GM12892 (cell line): ENCODE results near the gene KLF16.
A peak's percentile ranks its signal among the peaks of the same experiment; 100 is the strongest.

Source experiments
- DNase-seq: peaks from one replicate; pipeline ENCODE4 v3.0.0; 2011; ENCODE audit not compliant: insufficient read length
- FAIRE-seq: peaks from 2 replicates; lab custom pipeline; 2011; peaks lifted over from hg19 to GRCh38; lab: Jason Lieb, UNC
- POLR2A ChIP-seq: IDR thresholded peaks from 2 replicates; pipeline ENCODE4 v1.6.1; 2011; ENCODE audit warnings: low read depth, low read length, control low read depth
- POLR2AphosphoS5 ChIP-seq: IDR thresholded peaks from 2 replicates; pipeline ENCODE4 v1.6.1; 2011; ENCODE audit warnings: low read depth, low read length, control low read depth
- TAF1 ChIP-seq: IDR thresholded peaks from 2 replicates; pipeline ENCODE4 v1.6.1; 2011; ENCODE audit warnings: low read depth, mild to moderate bottlenecking, control low read depth, low read length, borderline replicate concordance

The KLF16 gene

GRCh38 chr19:1863638-1864479 lies 480 bp upstream of the KLF16 start:
- no peak for TF ChIP-seq POLR2A
- TF ChIP-seq TAF1 = 0 out of 2 replicates have a peak, but pooled peaks have one; percentile 23
- TF ChIP-seq POLR2AphosphoS5 = no peak
- FAIRE-seq (peak; percentile 99), DNase-seq (peak; percentile 96)

DNA sequence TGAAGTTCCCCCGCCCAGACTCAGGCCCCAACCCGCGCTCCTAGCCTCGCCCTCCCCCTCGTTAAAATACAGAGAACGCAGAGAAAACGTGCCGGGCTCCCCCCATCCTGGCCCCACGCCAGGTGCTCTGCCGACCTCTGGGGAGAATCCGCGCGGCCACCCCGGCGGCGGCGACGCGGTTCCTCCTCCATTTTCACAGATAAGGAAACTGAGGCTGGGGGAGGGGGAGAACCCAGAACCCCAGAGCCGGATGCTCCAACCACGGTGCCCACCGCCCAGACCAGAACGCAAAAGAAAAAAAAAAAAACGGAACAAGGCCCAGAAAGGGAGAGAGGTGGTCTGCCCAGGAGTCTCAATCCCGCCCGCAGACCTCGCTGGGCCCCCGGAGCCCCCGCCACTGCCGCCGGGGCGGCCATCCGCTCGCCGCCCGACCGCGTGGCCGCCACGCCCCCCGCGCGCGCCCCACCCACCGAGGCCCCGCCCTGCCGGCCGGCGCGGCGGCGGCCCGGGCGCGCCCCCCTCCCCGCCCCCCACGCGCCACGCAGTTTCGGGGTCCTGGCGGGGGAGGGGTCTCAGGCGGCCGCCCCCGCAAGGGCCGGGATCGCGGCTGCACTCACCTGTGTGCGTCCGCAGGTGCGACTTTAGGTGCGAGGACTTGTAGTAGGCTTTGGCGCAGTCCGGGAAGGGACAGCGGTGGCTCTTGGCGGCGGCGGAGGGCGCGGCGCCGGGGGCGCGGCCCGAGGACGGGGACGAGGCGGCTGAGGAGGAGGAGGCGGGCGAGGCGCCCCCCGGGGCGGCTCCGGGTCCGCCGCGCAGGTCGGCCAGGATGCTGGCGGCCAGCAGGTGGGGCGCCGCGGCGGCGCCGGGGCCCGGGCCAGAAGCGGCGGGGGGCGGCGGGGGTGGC lies 703 bp downstream of the KLF16 start:
- FAIRE-seq = peak; percentile 89

DNA sequence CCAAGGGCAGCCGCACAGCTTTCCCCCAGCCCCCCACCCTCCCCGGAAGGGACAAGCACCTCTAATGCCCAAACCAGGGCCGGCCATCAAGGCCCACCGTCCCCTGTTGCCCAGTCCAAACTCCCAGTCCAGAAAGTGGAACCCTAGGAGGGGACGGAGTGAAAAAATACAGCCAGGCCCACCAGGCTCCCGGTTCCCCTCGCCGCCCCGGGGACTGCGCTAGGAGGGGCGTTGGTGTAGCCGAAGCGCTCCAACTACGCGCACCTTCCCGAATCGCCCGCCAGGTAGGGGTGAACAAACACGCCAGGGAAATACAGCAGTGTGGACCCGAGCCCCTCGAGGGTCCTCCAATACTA lies 1.3 kb downstream of the KLF16 start:
- TF ChIP-seq TAF1 = no peak
- TF ChIP-seq POLR2AphosphoS5 = no peak
- TF ChIP-seq POLR2A = no peak
- FAIRE-seq = no peak
- no peak for DNase-seq

More for the DNA sequence above, 703 bp downstream of the KLF16 start:
- DNase-seq = peak; percentile 61
- TF ChIP-seq POLR2AphosphoS5 (no peak), TAF1 (no peak), POLR2A (no peak)

DNA sequence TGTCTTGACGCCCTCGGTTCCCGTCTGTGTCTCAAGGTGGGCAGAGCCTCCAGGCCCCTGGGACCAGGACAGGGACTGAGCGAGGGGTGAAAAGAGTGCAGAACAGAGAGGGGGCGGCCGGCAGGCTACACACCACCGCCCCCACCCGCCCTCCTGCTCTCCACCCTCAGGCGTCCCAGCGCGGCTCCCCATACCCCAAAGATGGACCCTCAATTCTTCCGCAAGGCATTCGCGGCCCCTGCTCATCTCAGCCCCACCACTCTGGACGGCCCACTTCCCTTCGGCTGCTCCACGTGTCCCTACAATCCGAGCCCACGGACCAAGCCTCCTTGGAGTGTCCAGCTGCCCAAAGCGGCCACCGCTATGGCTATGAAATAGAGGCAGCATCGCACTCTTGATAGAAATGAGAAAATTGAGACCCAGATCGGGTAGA lies 1.8 kb downstream of the KLF16 start:
- FAIRE-seq (no peak), DNase-seq (no peak)
- no peak for TF ChIP-seq POLR2A
- TF ChIP-seq POLR2AphosphoS5 = no peak
- no peak for TF ChIP-seq TAF1

GRCh38 chr19:1860821-1861598 lies 2.4 kb downstream of the KLF16 start:
- no peak for DNase-seq
- no peak for TF ChIP-seq POLR2AphosphoS5
- TF ChIP-seq POLR2A = no peak

DNA sequence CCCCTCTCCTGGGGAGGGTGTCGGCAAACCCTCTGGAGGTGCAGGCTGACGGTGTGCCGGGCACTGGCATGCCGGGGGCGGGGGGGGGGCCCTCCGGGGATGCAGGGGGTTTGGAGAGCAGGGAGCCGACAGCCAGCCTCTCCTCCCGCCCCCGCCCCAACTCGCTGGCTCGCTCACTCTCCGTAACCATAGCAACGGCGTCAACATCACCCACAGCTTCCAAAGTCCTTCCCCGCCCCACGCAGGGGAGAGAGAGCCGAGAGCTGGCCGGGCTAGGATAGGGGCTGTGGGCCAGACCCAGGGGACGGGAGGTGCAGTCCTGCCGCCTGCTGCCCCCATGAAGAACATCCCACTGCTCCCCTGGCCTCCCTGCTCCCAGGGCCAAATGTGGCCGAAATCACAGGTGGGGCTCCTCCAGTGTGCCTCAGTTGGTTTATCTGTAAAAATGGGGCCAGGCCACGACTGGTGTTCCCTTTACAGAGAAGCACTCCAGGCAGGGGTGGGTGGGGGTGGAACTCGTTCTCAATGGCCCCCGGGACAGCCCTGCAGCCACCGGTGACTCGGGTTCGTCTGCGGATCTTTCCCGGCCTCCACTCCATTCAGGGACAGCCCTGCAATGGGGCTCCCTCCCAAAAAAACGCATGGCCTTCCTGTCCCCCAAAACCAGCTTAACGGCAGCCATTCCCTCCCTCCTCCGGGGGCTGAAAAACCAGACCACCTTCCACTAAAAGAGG lies 3.2 kb downstream of the KLF16 start:
- no peak for TF ChIP-seq TAF1
- no peak for TF ChIP-seq POLR2AphosphoS5
- no peak for TF ChIP-seq POLR2A
- DNase-seq = no peak
- FAIRE-seq = no peak

More at GRCh38 chr19:1860821-1861598, 2.4 kb downstream of the KLF16 start:
- FAIRE-seq = no peak

- TF ChIP-seq TAF1 (no peak), POLR2A (no peak), POLR2AphosphoS5 (no peak)
- DNase-seq (no peak), FAIRE-seq (no peak)
Observed at GRCh38 chr19:1859331-1859781, 4.0 kb downstream of the KLF16 start.

DNA sequence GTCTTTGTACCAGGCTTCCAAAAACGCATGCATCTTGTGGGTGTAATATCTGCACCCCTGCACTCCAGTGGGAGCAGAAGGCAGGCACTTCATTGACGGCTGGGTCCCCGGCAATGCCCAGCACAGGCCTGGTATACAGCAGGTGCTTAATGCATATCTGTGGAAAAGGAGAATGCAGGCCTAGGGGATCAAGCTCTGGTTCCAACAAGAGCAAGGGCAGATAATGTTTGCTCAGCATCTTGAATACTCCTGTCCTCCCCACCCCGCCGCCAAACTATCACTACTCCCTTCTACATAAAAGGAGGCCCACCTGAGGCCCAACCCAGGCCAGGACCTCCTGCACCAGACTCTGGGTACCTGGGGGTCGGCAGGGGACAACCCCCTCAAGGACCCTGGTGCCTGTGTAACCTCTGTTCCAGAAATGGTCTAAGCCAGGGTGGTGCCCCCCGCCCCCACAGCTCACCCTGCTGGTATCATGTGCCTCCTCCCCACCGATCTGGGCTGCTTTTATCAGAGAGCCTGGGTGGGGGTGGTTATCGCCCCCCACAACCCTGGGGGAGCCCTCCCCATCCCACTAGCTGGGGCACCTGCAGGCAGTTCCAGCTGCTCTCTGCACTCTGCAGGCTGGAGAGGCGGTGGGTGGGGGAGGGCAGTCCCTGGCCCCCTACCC lies 4.8 kb downstream of the KLF16 start:
- peak; percentile 9 for FAIRE-seq
- TF ChIP-seq POLR2A (no peak), POLR2AphosphoS5 (no peak), TAF1 (no peak)
- no peak for DNase-seq

- TF ChIP-seq POLR2AphosphoS5 = no peak
- TF ChIP-seq POLR2A = no peak
- no peak for TF ChIP-seq TAF1
- no peak for DNase-seq
- FAIRE-seq = peak; percentile 57
Observed at GRCh38 chr19:1857648-1858326, 5.6 kb downstream of the KLF16 start.
